NCI-H1105 (cell line): ENCODE data around the gene ADAMTS17.

Experiments used
- DNase-seq: peaks from one replicate; lab custom pipeline; 2025; lab: John Stamatoyannopoulos, UW

ADAMTS17 gene

DNA sequence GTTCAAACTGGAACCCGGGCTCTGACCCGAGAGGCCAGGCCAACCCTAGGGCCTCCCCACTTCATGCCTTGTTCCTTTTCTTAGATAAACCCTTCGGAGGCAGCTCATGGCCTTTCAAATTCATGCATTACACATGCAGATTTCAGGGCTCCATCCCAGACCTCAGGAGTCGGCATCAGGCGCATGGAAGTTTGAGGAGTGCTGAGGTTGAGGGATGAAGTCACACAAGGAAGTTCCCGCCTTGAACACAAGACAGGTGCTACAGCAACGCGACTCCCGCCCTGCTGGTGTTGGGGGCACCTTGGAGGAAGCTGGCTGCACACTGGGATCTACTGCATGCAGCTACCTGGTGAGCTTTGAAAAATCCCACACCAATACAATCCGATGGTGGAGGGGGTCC is 363.3 kb downstream of the ADAMTS17 start:
- DNase-seq, result no peak

- DNase-seq, result no peak
These were observed 363.8 kb downstream of the ADAMTS17 start for GRCh38 chr15:99977929-99978328.

GRCh38 chr15:99976811-99977271 is 364.9 kb downstream of the ADAMTS17 start:
- no peak for DNase-seq

DNA sequence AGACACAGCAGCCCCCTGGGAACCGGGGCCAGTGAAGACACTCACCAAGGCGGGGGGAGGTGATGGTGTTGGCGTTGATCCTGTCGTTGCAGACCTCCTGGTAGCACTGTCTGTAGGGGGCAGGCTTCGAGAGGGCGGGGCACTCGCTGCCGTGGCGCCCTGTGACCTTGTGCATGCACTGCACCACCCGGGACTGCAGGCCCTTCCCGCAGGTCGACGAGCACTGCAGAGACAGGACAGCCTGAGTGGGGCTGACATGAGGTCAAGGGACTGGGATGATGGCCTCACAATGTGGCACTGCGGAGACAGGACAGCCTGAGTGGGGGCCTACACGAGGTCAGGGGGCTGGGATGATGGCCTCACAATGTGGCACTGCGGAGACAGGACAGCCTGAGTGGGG is 365.8 kb downstream of the ADAMTS17 start:
- DNase-seq, result no peak

GRCh38 chr15:99974246-99974645 is 367.5 kb downstream of the ADAMTS17 start:
- no peak for DNase-seq

DNA sequence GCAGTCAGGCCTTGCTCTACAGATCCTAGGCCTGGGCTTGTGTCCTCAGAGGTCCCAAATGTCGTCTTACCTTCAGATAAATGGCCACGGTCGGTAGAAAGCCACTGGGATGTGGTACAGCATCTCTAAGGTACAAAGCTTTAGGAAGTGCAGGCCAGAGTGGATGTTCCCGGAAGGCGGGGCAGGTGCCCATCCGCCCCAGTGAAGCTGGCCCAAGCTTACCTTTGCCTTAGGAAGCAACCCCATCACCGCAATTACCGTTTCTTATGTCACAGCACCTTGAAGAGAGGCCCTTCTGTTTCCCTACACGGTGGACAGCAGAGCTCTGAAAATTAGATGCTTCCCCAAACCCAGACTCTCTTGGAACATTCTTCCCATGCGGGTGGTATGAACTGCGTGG is 368.4 kb downstream of the ADAMTS17 start:
- no peak for DNase-seq

DNA sequence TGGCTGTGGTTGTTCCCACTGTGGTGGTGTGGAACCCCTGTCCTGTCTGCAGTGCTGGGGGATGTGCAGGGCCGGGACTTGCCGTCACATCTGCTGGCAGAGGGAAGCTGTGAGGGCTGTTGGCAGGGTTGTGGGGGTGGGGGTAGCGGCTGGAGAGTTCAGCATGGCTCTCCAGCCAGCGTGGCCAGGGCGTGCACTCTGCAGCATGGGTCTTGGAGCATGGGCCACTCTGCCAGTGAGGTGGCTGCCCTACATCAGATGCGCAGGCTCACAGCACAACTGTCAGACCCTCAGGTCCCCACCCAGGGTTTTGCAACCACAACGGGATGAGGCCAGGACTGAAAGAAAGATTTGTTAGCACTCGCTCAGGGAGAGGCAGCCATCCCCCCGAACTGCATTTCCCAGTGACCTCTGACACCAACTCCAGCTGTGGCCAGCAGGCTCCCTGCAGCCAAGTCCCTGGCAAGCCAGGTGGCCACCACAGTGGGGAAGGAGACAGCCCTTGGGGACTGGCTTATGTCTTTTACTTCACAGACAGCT is 370.8 kb downstream of the ADAMTS17 start:
- no peak for DNase-seq

DNA sequence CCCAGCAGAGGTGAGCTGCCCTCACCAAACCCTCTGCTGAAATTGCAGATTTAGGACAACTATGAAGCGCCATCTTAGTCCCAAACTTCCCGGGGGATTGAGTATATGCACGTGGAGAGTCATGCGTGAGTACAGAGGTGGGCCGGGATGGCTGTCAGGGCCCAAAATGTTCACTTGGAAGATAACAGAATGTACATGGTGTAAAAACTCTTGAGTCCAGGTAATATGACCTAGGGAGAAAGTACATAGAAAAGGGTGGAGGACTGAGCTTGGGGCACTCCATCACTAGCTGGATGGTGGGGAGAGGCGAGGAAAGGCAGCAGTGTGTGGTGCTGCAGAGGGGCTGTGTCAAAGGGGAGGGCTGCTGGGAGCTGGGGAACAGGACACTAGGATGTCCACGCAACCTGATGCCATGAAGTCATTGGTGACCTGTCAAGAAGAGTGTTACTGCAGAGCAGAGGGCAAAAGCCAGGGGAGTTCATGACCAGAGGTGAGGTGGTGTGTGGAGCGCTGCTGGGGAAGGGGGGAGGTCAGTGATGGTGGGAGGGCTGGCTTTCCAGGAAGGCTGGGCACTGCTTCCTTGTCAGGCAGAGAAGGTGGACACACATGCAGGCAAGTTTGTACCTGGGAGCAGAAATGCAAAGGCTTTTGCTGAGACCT is 372.4 kb downstream of the ADAMTS17 start:
- no peak for DNase-seq

DNA sequence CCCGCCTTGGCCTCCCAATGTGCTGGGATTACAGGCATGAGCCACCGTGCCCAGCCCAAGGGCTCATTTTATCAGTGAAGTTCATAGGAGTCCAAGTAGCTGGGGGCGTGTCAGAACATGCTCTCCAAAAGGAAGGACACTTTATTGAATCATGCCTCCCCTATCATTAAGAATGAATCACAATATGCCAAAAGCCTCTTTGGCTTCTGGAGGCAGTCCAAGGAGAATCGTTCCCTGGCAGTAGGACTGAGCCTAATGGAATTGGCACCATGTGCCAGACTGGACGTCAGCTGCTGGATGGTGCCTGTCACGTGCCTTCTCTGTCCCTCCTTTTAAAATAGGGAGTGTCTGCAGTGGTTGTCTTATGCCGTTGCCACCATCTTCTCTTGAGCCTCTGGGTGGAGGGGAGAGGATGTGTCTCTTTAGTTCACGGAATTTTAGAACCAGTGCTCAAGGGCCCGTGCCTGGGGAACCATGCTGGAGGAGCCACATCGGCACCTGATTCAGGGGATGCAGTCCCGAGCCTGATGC is 373.9 kb downstream of the ADAMTS17 start:
- peak; percentile 25 for DNase-seq

GRCh38 chr15:99966815-99967214 is 375.0 kb downstream of the ADAMTS17 start:
- no peak for DNase-seq

- no peak for DNase-seq
These were observed 376.4 kb downstream of the ADAMTS17 start for GRCh38 chr15:99965376-99965775.

DNA sequence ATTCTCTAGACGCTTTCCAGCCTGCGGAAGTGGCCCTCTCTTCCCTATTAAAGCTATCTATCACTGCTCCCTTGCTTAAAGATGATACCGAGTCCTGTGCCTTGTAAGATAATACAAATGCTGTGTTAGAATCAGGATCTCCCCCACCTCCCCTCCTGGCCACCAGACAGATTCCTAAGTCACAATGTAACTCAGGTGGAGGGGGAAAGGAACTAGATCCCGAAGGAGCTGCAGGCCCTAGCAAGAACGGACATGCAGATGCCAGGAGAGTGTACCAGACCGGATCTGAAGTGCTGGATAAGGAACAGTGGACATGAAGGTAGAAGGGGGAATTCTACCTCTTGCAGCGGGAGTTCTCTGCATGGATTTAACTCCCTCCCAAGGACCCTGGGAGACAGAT is 377.8 kb downstream of the ADAMTS17 start:
- no peak for DNase-seq

DNA sequence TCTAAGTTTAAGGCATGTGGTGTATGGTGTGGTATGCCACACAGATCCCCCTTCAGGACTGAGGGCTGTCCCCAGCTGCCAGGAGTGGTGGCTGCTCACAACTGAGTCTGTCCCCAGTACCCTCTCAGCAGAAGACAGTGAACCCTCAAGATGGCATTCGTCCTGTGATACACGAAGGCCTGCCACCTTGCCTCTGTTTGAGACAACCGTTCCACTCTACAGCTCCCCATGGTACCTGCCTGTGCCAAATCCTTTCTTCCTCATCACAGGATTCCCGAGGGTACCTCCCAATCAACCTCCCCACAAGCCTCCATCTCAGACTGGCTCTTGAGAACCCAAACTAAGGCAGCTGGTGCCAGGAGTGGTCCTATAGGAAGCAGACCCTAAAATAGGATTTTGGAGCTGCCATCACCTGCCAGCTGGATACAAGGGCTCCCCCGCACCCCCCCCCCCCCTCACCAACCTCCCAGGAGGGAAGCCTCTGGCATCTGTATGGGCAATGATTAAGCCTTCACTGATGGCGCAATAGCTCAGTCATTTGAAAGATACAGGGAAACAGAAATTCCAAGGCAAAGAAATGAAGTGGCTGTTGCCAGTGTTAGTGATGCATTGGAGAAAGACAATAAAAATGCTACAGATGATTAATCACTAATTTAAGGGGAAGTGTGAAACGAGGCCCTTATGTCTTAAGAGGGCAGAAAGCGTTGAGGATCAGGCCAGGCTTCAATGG is 378.5 kb downstream of the ADAMTS17 start:
- no peak for DNase-seq

DNA sequence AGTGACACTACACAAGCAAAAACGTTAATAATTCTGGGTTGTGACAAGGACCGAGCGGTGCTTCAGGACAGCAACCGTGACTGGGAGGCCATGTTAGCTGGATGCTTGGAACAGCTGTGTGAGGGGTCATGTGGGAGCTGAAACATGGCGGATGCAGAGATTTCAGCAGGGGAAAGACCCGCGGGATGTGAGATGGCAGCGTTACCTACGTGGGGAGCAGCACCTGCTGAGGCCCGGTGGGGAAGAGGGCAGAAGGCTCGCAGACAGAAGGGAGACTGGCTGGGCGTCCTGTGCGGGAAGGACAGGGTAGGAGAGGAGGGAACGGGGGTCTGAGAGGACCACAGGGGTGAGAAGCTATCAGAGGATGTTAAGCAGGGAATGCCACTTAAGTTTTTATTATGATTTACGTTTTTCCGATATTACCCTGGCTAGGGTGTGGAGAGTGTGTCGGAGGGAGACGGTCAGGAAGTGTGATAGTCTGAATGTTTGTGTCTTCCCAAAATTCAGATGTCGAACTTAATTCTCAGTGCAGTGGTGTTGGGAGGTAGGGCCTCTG is 379.7 kb downstream of the ADAMTS17 start:
- DNase-seq, result no peak

GRCh38 chr15:99961011-99961441 is 380.7 kb downstream of the ADAMTS17 start:
- no peak for DNase-seq

GRCh38 chr15:99959326-99959725 is 382.4 kb downstream of the ADAMTS17 start:
- no peak for DNase-seq

DNA sequence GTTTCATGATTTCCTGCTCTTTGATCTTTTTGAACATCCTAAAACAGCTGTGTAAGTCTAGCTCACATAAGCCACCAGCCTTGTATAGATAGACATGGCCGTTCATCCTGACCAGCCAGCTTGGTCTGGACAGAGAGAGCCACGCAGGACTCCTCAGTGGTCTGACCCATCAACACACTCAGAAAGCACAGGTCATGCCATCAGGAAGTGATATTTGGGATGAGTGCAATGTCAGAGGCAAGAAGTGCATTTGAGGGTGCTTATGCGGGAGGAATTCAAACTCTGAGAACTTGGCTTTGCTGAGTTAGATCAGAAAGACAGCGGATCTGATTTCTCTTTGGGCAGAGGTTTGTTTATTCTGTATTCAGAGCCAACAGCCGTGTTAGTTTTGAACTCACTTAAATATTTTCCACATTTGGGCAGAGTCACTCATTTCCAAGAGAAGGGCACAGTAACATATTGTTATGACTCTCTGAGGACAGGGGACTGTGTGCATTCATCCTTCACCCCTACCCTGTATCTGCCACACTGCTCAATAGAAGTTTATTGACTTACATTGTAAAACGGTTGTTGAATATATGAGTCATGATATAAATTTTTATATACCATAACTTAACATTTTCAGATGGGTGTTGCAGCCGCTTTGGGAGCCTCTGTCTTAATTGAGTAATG is 383.2 kb downstream of the ADAMTS17 start:
- no peak for DNase-seq

GRCh38 chr15:99957642-99958013 is 384.1 kb downstream of the ADAMTS17 start:
- DNase-seq, result no peak

- DNase-seq, result no peak
These were observed 384.7 kb downstream of the ADAMTS17 start for GRCh38 chr15:99956820-99957641.

DNA sequence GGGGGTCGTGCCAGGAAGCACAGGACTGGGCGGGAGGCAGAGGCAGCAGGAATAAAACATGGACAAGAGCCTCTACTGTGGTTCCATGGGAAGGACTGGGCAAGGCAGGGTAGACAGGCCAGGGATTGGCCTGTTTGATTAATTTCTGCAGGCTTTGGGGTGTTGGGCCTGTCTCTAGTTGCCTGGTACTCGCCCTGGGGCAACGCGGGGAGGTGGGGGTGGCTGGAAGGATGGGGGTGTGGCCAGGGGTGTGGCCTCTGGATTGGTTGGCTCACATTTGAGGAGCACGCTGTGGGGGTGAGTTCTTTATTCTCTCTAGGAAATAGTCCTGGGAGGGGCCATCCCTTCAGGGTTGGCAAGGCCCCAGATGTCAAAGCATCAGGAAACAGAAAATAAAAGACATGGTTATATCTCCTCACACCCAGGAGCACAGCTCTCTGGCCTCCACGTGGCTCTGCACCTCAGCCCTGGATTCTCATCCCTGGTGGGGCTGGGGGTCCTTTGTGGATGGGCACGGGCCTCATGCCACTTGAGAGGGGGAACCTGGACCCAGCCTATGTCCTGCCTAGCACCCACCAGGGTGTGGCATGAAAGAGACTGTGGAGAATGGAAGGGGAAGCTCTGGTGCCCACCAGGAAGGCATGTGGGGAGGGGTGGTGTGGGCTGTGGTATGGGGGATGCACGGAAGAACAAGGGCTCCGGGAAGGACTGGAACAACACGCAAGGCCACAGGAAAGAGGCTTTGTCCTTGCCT is 385.6 kb downstream of the ADAMTS17 start:
- DNase-seq, result no peak

DNA sequence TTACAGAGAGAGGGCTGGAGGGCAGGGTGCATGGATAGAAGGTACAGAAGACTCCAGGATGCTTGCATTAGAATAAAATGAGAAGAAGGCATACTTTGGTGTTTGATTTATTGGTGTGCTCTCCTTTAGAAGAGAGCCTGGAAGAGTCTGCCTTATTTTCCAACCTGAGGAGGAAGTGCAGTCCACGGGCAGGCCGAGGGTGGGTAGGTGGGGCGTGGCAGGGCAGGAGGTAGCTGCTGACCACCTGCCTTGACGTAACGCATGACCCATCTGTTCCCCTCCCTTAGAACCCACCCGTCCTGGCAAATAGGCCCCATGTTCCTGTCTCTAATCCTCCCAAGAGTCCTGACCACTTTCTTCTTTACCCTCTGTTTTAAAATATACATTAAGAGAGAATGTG is 386.2 kb downstream of the ADAMTS17 start:
- DNase-seq, result no peak
